GM19240 (cell line): Measurements from ENCODE around the gene GMPR.

Experiments
- DNase-seq: peaks from one replicate; pipeline ENCODE4 v3.0.0; 2011; ENCODE audit warnings: low spot score; ENCODE audit not compliant: insufficient read length

The GMPR gene

DNA sequence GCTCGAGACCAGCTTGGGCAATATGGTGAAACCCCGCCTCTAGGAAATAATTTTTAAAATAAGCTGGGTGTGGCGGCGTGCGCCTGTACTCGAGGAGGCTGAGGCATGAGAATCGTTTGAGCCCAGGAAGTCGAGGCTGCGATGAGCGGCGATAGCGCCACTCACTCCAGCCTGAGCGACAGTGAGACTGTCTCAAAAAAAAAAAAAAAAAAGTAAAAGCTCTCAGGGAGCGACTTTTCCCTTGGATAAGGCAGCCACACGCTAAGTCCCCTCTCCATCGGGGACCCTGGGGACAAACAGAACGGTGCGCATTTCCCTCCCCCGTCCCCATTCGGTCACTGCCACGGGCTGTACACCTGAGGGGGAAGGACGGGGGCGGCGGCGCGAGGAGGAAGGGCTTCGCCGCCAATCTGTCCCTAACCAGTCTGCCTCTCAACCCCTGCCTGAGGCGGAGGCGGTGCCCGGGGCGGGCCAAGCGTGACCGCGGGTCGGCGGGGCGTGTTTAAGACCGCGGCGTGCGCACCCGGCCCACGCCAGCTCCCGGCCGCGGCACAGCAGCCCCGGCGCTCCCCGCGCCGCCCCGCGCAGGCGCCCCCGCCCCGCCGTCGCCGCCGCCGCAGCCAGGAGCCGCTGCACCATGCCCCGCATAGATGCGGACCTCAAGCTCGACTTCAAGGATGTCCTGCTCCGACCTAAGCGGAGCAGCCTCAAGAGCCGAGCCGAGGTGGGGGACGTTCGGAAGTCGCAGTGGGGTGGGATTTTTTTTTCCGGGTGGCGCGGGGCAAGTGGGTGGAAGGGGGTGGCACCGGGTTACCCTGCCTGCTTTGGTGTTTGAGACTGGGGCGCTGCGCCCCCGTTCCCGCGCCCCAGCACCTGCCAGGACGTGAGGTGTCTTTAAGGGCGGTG, at the start of gene GMPR:
TSS of gene GMPR (plus strand) at position 531 of the 906 bp plus-strand sequence. CDS start at position 638, 107 bp downstream.
- peak; percentile 75 for DNase-seq

DNA sequence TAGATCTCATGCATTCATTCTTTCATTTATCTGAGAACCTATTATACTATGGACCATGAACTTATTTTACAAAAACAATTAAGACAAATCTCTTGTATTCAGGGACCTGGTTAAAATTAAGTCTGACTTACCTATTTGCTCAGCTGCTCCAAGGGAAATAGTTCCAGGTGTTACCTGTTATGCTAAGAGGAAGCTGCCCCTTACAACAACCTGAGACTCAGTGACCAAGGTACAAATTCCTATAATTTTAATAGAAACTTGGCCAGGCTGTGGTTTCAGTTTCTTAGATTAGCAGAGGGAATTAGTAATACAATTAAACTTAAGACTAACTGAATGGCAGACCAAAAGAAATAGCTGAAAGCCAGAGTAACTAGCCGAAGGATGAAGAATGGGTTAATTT, 48.2 kb upstream of the GMPR start:
- DNase-seq, result no peak

DNA sequence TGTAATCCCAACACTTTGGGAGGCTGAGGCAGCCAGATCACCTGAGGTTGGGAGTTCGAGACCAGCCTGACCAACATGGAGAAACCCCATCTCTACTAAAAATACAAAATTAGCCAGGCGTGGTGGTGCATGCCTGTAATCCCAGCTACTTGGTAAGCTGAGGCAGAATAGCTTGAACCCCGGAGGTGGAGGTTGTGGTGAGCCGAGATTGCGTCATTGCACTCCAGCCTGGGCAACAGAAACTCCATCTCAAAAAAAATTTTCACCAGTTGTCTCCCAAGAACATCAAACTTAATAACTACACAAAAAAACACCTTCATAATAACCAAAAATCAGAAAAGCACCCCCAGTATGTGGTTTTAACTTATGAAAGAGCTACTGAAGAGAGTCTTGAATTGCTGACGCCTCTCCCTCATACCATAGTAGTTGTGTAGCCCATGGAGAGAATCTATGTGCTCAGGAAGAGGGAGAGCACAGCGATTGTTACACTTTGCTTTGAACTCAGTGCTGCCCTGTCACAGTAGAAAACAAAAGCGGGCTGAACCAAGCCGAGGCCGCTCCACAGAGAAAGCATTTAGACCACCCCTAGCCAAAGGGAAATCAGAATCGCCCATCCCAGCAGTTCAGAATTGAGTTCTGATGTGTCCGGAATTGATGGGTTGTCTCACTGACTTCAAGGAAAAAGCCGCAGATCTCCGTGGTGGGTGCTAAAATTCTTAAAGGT, 42.0 kb upstream of the GMPR start:
- DNase-seq, result no peak

DNA sequence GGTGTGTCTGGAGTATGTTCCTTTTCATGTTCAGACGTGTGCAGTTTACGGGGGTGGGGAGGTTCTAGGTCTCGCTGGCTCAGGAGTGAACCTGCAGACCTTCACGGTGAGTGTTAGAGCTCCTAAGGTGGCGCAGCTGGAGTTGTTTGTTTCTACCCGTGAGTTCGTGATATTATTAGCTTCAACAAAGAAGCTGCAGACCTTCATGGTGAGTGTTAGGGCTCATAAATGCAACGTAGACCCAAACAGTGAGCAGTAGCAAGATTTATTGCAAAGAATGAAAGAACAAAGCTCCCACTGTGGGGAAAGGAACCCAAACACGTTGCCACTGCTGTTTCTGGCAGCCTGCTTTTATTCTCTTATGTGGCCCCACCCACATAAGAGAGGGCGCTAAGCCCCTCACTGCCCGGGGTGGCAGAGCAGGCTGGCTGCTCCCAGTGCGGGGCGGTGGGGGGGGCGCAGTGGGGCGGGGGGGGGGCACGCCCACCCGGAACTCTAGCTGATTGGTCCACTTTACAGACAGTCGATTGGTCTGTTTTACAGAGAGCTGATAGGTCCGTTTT, 41.3 kb upstream of the GMPR start:
- no peak for DNase-seq

DNA sequence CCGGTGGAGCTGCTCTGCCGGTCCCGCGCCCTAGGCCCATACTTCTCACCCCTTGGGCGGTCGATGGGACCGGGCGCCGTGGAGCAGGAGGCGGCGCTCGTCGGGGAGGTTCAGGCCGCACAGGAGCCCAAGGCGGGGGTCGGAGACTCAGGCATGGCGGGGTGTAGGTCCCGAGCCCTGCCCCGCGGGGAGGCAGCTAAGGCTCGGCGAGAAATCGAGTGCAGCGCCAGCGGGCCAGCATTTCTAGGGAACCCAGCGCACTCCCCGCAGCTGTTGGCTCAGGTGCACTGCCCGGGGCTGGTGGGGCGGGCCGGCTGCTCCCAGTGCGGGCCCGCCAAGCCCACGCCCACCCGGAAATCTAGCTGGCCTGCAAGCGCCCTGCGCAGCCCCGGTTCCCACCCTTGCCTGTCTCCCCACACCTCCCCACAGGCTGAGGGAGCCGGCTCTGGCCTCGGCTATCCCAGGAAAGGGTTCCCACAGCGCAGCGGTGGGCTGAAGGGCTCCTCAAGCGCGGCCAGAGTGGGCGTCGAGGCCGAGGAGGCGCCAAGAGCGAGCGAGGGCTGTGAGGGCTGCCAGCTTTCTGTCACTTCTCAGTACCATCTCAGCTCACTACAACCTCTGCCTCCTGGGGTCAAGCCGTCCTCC, 40.2 kb upstream of the GMPR start:
- no peak for DNase-seq

DNA sequence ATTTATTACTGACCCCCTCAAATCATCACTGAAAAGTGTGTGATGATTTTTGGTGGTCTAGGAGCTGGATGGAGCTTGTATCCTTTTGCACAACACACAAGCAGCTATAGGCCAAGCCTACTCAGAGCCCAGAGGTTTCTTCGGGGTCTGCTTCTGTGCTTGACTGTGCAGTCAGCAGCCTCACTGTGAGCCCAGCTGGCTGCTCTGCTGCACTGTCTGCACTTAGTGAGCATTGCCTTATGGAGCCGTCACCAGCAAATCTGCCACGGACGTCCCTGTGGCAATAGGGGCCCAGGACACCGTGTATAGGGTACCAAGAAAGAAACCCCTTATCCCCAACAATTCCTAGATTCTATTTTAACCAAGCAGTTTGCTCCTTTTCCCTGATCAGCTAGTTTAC, 38.6 kb upstream of the GMPR start:
- no peak for DNase-seq

DNA sequence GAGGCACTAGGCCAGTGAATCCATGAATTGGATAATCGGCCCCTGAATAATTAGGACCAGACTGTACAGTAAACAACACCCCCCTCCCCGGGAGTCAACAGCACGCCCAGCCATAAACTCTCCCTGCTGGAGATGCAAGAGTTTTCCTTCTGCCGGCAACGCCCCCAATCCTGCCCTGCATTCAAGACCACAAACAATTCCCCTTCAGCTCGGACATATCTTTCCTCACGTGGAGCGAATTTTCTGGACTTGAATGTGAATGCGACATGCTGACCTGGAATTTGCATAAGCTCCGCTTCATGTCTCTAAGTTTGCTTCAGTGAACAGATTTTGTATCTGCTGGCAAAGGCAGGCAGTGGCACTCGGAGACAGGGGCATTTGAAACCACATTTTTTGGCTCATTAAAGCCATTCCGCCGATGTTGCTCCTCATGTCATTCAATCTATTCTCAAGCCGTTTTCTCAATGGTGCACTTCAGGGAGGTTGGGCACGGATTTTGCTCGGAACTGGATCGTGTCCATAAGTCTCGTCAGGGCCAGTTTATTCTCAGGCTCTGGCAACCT, 38.0 kb upstream of the GMPR start:
- DNase-seq, result no peak

DNA sequence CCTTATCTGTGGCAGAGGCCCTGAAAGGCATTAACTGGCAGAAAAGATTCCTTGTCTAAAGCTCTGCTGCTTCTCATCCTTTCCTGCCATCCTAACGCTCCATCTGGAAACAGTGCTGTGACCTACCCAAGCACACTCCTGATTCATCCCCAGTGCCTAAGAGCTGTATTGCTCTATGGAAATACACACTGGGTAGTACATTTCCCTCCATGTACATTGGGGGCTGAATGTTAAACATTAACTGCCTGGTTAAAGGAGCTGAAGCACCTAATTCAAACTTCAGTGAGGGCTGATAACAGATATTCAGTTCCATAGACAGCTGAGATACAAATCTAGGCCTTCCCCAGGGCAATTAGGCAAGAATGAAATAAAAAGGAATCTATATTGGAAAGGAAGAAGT, 36.7 kb upstream of the GMPR start:
- no peak for DNase-seq

DNA sequence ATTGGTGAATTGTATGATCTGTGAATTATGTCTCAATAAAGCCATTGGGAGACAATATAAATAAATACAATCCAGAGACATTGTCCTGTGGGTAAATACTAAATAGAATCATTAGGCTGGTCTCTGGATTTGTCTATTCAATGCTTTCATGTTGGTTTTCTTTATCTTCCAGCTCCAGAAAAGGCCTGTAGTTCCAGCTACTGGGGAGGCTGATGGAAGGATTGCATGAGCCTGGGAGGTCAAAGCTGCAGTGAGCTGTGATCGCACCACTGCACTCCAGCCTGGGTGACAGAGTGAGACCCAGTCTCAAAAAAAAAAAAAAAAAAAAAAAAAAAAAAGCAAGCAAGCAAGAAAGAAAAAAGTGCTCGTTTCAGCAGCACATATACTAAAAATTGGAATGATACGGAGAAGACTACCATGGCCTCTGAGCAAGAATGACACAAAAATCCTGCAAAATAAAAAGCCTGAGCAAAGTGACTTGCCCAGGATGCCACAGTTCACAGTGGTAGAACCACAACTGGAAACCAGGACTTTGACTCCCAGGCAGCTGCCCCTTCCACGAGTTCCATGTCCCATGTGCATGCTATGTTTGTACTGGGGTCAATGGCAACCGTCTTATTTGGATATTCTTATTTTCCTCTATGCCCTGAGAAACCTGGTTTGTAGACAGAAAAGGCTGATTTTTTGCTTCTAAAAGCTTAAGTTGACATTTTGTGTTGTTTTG, 33.6 kb upstream of the GMPR start:
- DNase-seq, result no peak

DNA sequence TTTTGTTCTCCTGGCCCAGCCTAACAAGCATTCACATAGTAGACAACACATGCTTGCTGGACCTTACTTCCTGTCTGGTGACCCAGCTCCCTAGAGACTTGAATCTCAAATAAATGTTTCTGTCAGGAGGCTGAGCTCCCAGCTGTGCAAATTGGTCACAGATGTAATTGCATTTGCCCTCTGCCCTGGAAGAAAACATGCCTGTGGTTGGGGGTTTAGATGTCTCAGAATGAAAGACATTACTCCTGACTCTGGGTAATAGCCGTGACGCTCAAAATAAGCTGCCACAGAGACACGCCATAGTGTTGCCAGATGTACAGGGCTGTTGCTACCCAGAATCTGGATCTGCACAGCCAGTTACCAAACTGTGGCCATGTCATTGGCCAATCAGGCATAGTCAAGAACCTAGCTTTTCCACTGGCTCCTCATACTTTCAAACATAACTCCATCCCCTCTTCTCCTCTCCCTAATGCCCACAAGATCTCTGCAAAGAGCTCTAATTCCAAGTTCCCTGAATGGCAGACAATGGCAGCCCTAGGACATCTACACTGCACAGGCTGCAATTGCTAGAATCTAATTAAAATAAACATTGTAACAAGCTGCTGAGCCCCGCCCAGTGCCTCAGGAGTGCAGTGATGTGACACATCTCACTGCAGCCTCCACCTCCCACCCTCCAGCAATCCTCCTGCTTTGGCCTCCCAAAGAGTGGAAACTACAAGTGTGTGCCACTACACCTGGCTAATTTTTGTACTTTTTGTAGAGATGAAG, 32.8 kb upstream of the GMPR start:
- peak; percentile 55 for DNase-seq

DNA sequence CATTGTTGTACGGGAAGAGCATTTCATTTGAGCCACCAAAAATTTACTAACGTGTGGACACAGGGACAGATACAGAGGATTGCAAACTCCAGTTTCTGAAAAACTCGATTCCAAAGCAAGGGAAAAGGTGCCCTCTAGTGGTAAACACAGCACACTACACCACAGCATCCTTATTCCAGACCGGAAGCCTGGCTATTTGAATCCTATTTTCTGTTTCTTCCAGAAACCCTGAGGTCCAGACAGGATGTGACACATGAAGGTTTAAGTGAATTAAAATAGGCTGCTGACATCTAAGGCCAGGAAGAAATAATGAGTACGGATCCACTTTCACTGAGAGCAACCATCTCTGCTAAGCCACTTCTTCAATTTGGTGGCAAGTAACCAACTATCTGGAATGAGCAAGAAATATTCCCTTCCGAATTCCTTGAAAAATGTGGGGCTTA, 31.8 kb upstream of the GMPR start:
- DNase-seq, result peak; percentile 39

DNA sequence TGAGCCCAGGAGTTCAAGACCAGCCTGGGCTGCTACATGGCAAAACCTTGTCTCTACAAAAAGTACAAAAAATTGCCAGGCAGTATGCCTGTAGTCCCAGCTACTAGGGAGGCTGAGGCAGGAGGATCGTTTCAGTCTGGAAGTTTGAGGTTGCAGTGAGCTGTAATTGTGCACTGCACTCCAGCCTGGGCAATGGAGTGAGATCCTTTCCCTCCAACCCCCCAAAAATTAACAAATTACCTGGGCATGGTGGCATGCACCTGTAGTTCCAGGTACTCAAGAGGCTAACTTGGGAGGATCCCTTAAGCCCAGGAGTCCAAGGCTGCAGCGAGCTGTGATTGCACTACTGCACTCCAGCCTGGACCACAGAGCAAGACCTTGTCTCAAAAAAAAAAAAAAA, 29.4 kb upstream of the GMPR start:
- no peak for DNase-seq

DNA sequence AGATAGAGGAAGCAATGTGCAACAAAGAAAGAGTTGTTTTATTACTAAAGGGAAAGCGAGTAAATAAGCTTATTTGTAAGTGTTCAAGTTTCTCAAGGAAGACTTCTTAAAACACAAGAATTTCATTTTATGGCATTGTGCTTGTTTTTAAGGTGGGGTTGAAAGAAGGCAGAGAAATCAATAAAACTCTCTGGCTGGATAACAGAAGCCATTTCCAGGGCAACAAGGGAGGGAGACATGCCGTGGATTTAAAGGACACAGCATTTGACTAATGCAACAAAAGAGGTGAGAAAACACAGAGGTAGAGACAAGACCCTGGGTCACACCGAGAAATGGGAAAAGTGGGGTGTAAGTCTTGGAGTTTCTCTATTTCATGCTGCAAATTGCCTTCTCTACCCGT, 28.8 kb upstream of the GMPR start:
- no peak for DNase-seq

DNA sequence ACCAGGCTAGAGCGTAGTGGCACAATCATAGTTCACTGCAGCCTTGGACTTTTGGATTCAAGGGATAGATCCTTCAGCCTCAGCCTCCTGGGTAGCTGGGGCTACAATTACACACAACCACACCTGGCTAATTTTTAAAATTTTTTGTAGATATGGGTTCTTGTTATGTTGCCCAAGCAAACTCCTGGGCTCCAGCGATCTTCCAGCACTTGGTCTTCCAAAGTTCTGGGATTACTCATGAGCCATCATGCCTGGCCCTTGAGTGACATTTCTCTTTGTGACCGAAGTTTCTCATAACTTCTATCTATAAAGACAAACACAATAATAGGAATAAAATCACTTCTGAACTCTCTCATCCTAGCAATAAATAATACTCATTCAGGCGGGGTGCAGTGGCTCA, 26.1 kb upstream of the GMPR start:
- DNase-seq, result no peak

DNA sequence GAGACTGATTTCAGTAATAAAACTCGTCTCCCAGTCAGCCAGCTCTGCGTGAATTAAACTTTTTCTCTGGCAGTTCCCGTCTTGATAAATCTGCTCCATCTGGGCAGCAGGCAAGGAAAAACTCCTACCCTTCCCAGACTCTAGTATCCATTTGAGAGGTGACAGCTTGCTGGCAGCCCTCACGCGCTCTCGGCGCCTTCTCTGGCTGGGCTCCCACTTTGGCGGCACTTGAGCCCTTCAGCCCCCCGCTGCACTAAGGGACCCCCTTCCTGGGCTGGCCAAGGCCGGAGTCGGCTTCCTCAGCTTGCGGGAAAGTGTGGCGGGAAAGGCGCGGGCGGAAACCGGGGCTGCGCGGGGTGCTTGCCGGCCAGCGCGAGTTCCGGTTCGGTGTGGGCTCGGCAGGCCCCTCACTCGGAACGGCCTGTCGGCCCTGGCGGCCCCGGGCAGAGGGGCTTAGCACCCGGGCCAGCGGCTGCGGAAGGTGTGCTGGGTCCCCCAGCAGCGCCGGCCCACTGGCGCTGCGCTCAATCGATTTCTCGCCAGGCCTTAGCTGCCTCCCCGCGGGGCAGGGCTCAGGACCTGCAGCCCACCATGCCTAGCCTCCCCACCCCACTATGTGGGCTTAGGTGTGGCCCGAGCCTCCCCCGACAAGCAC, 21.8 kb upstream of the GMPR start:
- DNase-seq, result no peak

DNA sequence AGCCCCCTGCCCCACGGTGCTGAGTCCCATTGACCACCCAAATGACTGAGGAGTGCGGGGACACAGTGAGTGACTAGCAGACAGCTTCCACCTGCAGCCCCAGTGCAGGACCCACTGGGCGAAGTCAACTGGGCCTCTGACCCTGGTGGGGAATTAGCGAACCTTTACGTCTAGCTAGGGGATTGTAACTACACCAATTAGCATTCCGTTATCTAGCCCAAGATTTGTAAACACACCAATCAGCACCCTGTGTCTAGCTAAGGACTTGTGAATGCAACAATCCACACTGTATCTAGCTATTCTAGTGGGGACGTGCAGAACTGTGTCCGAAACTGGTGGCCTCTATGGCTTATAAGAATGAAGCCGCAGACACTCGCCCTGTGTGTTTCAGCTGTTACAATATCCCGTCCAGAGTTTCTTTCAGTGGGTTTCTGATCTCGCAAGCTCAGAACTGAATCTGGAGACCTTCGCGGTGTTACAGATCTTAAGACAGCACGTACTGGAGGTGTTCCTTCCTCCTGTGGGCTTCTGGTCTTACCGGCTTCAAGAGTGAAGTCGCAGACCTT, 21.1 kb upstream of the GMPR start:
- no peak for DNase-seq

DNA sequence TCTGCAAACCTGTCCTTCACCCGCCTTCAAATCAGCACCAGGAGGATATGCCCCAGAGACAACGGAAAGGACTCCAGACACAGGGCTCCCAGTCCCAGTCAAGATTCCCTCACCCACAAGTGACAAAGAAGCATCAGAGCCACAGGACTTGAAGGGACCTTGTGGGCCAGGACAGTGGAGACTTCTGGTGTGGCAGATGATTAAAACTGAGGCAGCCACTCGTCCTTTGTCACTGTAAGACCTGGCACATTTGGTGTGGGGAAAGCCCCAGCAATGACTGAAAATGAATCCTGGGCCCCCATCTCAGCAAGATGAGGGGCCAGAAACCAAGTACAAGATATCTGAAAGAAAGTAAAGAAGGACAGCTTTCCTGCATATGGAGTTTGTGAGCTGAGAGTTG, 15.6 kb upstream of the GMPR start:
- DNase-seq, result no peak

DNA sequence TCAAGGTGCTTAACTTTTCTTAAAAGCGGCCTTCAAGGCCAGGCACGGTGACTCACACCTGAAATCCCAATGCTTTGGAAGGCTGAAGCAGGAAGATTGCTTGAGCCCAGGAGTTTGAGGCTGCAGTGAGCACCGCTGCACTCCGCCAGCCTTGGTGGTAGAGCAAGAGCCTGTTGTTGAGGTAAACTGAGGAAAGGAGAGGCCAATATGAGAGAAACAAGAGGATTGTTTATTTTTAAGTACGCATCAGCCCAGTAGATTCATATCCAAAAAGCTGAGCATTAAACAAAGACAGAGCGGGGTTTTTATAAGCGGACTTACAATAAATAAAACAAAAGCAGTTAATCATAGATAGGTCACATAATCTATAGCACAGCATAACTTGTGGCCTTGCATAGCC, 15.0 kb upstream of the GMPR start:
- no peak for DNase-seq

DNA sequence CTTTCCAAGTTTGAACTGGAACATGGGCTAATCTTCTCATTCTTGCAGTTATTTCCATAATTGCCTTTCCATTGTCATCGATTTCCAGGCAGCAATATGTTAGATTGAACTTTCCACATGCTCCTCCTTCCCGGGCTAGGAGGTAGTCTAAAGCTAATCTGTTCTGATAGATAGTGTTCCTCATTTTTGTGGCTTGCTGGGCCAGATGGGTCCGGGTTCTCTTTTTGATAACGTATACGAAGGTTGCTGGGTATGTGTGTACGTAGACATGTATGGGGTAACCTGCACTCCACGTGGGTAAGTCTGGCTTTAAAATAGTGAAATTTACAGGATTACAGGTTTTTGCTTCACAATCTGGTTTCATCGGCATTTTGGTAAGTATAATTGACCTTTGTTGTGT, 14.0 kb upstream of the GMPR start:
- no peak for DNase-seq
